Subcutaneous adipose tissue (tissue), 4 donors: Measurements from ENCODE around the gene KCNB1. TPM values are rescaled to one million over a fixed set of nuclear protein-coding genes. Genes with fewer than 3 reads are reported as not detected.

Source experiments
- CTCF ChIP-seq: fragments of 450-650 bp; IDR thresholded peaks from one replicate; pipeline ENCODE4 v1.5.1; 2016; ENCODE audit warnings: low read depth, mild to moderate bottlenecking, control low read depth, antibody characterized with exemption, moderate library complexity
- total RNA-seq, 4 donors: library from RNA; depleted of rRNA; stranded (reverse); fragments of >200 nt; gene quantifications; one replicate each; pipeline ENCODE4 v1.1.0, GENCODE V29; 2016

KCNB1 gene
- total RNA-seq, 4 donors from 2014 or later, result 8.7 to 24.5 (median 17.7) TPM

- TF ChIP-seq CTCF, result no peak
Measured at GRCh38 chr20:49511788-49512525, 29.5 kb upstream of the KCNB1 start.

DNA sequence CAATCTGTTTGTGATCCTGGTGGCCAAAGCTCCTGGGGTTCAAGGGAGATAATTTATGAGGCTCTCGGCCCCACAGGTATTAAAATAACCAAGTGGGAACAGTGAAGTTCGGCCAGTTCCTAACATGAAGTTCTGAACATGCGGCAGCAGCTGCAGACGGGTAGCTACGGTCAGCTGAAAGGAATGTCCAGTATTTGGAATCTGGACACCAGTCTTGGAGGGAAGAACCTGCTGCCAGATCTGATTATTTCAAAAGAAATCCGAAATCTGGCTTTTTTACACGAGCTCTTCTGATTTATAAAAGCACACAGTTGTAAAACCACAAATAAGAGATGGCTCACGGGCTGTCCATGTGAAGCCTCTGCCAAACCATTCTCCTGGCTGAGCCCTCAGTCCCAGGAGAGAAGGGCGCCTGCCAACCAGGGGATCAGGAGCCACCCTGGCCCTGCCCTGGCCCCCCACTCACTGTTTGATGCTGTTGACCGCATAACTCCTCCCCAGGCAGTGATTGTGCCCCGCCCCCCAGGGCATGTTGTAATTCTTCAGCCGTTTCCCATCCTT lies 28.2 kb upstream of the KCNB1 start:
- no peak for TF ChIP-seq CTCF

- TF ChIP-seq CTCF, result no peak
Measured at GRCh38 chr20:49508435-49509199, 26.1 kb upstream of the KCNB1 start.

DNA sequence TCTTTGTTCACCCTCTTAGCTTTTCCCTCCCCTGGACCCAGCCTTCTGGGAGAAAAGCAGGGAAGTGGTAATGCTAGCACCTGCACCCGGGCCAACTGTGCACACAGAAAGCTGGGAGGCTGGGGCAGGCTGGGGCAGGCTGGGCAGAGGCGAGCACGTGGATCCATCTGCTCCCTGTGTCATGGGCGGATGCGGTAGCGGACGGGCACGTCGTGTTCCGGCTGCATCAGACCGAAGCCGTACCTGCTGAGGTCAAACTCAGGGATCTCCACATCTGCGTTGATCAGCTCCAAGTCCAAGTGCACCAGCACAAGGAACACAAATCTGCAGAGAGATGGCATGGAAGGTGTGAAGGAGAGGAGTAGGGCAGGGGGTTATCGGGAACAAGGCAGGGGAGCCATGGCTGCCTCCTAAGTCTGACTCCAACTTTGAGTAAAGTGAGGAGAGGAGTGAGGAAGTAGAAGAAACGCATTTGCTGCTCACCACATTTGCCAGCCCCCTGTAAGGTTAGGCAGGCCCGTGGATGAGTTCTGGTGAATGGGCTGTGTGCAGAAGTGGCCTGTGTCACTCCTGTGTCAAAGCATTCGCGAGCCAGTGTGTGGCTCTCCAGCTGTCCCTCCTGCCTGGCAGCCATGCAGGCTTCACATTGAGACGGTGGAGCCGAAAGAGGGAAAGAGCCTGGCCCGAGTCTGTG lies 25.4 kb upstream of the KCNB1 start:
- no peak for TF ChIP-seq CTCF

DNA sequence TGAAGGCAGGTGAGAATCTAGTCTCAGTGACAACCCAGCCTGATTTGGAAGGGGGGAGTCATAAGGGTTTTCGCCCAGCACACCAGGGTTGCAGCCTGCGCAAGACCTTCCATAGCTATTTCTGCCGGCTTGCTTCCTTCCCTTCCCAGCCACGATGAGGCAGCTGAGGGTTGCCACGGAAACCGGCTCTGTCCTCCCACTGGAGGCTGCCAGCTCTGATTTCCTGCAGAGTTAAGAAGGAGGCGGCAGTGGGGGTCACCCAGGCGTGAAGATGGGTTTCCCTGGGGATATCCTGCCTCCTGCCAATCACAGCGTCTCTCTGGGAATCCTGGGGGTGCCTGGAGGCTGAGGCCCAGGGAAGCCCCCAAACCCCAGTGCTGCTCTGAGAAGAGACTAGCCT lies 23.1 kb upstream of the KCNB1 start:
- no peak for TF ChIP-seq CTCF

DNA sequence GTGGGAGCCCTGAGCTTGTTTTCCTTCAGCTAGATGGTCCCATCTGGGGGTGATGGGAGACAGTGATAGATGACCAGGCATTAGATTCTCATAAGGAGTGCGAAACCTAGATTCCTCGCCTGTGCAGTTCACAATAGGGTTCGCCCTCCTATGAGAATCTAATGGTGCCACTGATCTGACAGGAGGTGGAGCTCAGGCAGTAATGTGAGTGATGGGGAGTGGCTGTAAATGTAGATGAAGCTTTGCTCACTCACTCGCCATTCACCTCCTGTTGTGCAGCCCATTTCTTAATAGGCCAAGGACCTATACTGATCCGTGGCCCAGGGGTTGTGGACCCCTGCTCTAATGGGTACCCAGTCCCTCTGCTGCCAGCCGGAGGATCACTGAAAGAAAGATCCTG lies 20.7 kb upstream of the KCNB1 start:
- TF ChIP-seq CTCF, result no peak

DNA sequence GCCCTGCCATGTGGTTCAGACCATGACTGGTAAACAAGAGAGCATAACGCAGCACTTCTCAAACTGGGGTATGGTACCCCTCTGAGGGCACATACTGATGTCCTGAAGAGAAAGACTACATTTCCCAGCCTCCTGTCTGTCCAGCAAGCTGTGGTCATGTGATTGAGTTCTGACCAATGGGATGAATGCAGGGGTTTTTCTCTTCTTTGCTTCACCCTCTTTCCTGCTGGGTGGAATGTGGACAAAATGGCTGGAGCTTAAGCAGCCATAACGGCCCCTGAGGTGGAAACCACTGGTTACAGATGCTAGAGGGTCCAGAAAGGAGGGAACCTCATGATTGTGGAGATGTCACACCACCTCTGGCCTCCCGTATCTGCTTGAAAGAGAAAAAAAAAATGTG lies 19.4 kb upstream of the KCNB1 start:
- no peak for TF ChIP-seq CTCF
